Right ventricle myocardium inferior (tissue), 1 donor: Measurements from ENCODE around the gene SMYD2. TPM values are rescaled to one million over a fixed set of nuclear protein-coding genes. Genes with fewer than 3 reads are reported as not detected.
"Not testable (repeated sequence)": the region's sequence is repeated elsewhere in the genome, so short reads cannot be mapped to it uniquely, and the experiment has no call there.

Source experiments
- ATAC-seq: fragments of 200-7000 bp; cut with Tn5 transposase; one replicate; pipeline ENCODE4 v1.9.1; 2020; ENCODE audit warnings: mild to moderate bottlenecking, moderate library complexity
- DNase-seq: peaks from one replicate; pipeline ENCODE4 v3.0.0; 2021; ENCODE audit errors: missing footprints
- intact Hi-C: fragments of 100-400 bp; cut with DNase I; formaldehyde crosslinking; loops from one replicate; pipeline ENCODE4 v1.11.0; 2022
- total RNA-seq: library from RNA; stranded (reverse); fragmentation: NEBNext Ultra II Directional; extraction: Animal tissue kit (Norgen Biotek cat#: 25700); gene quantifications from one replicate; pipeline ENCODE4 v1.2.1, GENCODE V29; 2021
- donor health status: DM: no; HTN: yes; CAD: no; lungs with severe emphysema.

The SMYD2 gene
- total RNA-seq, 1 donor from 2014 or later, result 205 TPM

GRCh38 chr1:214264976-214265375 is 16.0 kb upstream of the SMYD2 start:
- DNase-seq, result no peak
- ATAC-seq, result no peak
- intact Hi-C loops, result loop anchor here (5.0 kb wide), 1 partner anchor 322 kb away; no protein-coding TSS in a partner anchor

- ATAC-seq (no peak), DNase-seq (no peak)
- intact Hi-C loops, result no loop called here
Measured at GRCh38 chr1:214270097-214270650, 10.8 kb upstream of the SMYD2 start.

GRCh38 chr1:214271174-214271858 is 9.6 kb upstream of the SMYD2 start:
- intact Hi-C loops, result no loop called here
- no peak for ATAC-seq
- no peak for DNase-seq

GRCh38 chr1:214271995-214272731 is 8.8 kb upstream of the SMYD2 start:
- ATAC-seq, result no peak
- no peak for DNase-seq
- intact Hi-C loops, result no loop called here

GRCh38 chr1:214272964-214273533 is 7.9 kb upstream of the SMYD2 start:
- no peak for DNase-seq
- intact Hi-C loops, result no loop called here
- ATAC-seq, result no peak

- intact Hi-C loops, ATAC-seq, DNase-seq: not testable (repeated sequence)
Measured at GRCh38 chr1:214275700-214276099, 5.3 kb upstream of the SMYD2 start.

- DNase-seq (no peak), ATAC-seq (no peak)
- intact Hi-C loops, result no loop called here
Measured at GRCh38 chr1:214276786-214277185, 4.2 kb upstream of the SMYD2 start.

GRCh38 chr1:214277704-214278635 is 3.0 kb upstream of the SMYD2 start:
- ATAC-seq, result peak; percentile 69
- DNase-seq, result no peak
- intact Hi-C loops, result no loop called here

GRCh38 chr1:214280386-214281020 is 456 bp upstream of the SMYD2 start:
- ATAC-seq, result no peak
- peak; percentile 74 for DNase-seq
- intact Hi-C loops, result loop anchor here (5.0 kb wide), 1 partner anchor 37 kb away; no protein-coding TSS in a partner anchor

- DNase-seq, result no peak
- peak; percentile 26 for ATAC-seq
- intact Hi-C loops, result loop anchor here (5.0 kb wide), 1 partner anchor 35 kb away; no protein-coding TSS in a partner anchor
Measured at GRCh38 chr1:214281720-214282629, 1.0 kb downstream of the SMYD2 start.

- DNase-seq (no peak), ATAC-seq (no peak)
- intact Hi-C loops, result loop anchor here (5.0 kb wide), 1 partner anchor 35 kb away; no protein-coding TSS in a partner anchor
Measured at GRCh38 chr1:214282630-214283242, 1.8 kb downstream of the SMYD2 start.

GRCh38 chr1:214285610-214286440 is 4.9 kb downstream of the SMYD2 start:
- no peak for DNase-seq
- ATAC-seq, result no peak
- intact Hi-C loops, result no loop called here

GRCh38 chr1:214287884-214288283 is 6.9 kb downstream of the SMYD2 start:
- DNase-seq (no peak), ATAC-seq (no peak)
- intact Hi-C loops, result no loop called here

GRCh38 chr1:214289574-214290272 is 8.8 kb downstream of the SMYD2 start:
- DNase-seq, result no peak
- intact Hi-C loops, result no loop called here
- ATAC-seq, result no peak

- DNase-seq (no peak), ATAC-seq (peak; percentile 84)
- intact Hi-C loops, result no loop called here
Measured at GRCh38 chr1:214290424-214291037, 9.6 kb downstream of the SMYD2 start.
